Neural cell (in vitro differentiated cells): ENCODE measurements around the gene RHD. TPM values are rescaled to one million over a fixed set of nuclear protein-coding genes. Genes with fewer than 3 reads are reported as not detected.
"Not testable (repeated sequence)": the region's sequence is repeated elsewhere in the genome, so short reads cannot be mapped to it uniquely, and the experiment has no call there.

Experiments used
- H2AFZ ChIP-seq: fragments of 200-600, 300-800 bp; sonication (generic), shearing (Covaris generic); 2 replicates; pipeline ENCODE4 v1.6.0; 2014; ENCODE audit warnings: low read depth, mild to moderate bottlenecking, antibody characterized with exemption, low read length, moderate library complexity
- H3F3A ChIP-seq: fragments of 200-600 bp; shearing (Covaris generic); 2 replicates; pipeline ENCODE4 v1.6.1; 2016; ENCODE audit warnings: mild to moderate bottlenecking, moderate library complexity, mixed read lengths, antibody characterized with exemption, low read length; ENCODE audit not compliant: insufficient read depth, poor library complexity, severe bottlenecking
- H3K27ac ChIP-seq: fragments of 200-600, 300-800 bp; sonication (generic), shearing (Covaris generic); 2 replicates; pipeline ENCODE4 v1.5.1; 2014; ENCODE audit warnings: mild to moderate bottlenecking, low read length, moderate library complexity
- H3K27me3 ChIP-seq: fragments of 300-800, 200-600 bp; sonication (generic), shearing (Covaris generic); 2 replicates; pipeline ENCODE4 v1.6.0; 2014; ENCODE audit warnings: mild to moderate bottlenecking, low read depth, low read length, moderate library complexity; ENCODE audit not compliant: insufficient read depth
- H3K36me3 ChIP-seq: fragments of 300-800, 200-600 bp; sonication (generic), shearing (Covaris generic); 2 replicates; pipeline ENCODE4 v1.5.1; 2014; ENCODE audit warnings: mild to moderate bottlenecking, antibody characterized with exemption, low read length, moderate library complexity; ENCODE audit not compliant: insufficient read depth
- H3K4me2 ChIP-seq: fragments of 300-800, 200-600 bp; sonication (generic), shearing (Covaris generic); 2 replicates; pipeline ENCODE4 v1.6.0; 2014; ENCODE audit warnings: mild to moderate bottlenecking, low read length
- H3K4me3 ChIP-seq: fragments of 300-800, 200-600 bp; sonication (generic), shearing (Covaris generic); 2 replicates; pipeline ENCODE4 v1.5.1; 2014; ENCODE audit warnings: mild to moderate bottlenecking, low read length, moderate library complexity
- H3K79me2 ChIP-seq: fragments of 200-600 bp; shearing (Covaris generic); replicated peaks from 2 replicates; pipeline ENCODE4 v1.6.0; 2014; ENCODE audit warnings: mild to moderate bottlenecking, low read length, moderate library complexity; ENCODE audit not compliant: insufficient read depth
- H3K9ac ChIP-seq: fragments of 300-800, 200-600 bp; sonication (generic), shearing (Covaris generic); 2 replicates; pipeline ENCODE4 v1.6.1; 2016; ENCODE audit warnings: mild to moderate bottlenecking, low read length, mixed read lengths
- H3K9me2 ChIP-seq: fragments of 200-600 bp; shearing (Covaris generic); 2 replicates; pipeline ENCODE4 v1.6.1; 2016; ENCODE audit warnings: mild to moderate bottlenecking, low read length, mixed read lengths; ENCODE audit not compliant: insufficient read depth
- H3K9me3 ChIP-seq: fragments of 200-600, 300-800 bp; sonication (generic), shearing (Covaris generic); 2 replicates; pipeline ENCODE4 v1.6.1; 2016; ENCODE audit warnings: mild to moderate bottlenecking, mixed run types, low read length, moderate library complexity, mixed read lengths
- H4K20me1 ChIP-seq: fragments of 200-600 bp; shearing (Covaris generic); 2 replicates; pipeline ENCODE4 v1.6.1; 2016; ENCODE audit warnings: mild to moderate bottlenecking, mixed run types; ENCODE audit not compliant: insufficient read depth
- polyA plus RNA-seq: library from polyadenylated mRNA; depleted of rRNA; stranded (reverse); fragments of >200 nt; gene quantifications from 2 replicates; pipeline ENCODE4 v1.2.3, GENCODE V29; 2014

Gene RHD
- polyA plus RNA-seq, 1 donor from 2014 or later: not detected

DNA sequence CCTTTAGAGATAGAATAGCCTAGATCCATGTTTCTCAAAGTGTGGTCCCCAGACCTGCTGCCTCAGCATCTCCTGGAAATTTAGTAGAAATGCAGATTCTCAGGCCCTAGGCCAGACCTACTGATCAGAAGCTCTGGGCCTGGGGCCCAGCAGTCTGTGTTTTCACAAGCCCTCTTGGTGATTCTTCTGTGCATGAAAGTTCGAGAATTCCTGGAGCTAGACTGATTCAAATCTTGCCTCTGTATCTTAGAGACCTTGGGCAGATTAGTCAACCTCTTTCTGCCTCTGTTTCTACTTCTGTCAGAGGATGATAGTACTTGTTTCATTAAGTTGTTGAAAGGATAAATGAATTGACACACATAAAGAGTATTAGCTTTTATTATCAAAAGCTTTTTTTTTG is 5.0 kb downstream of the RHD start:
- H4K20me1 ChIP-seq, H3K4me3 ChIP-seq, H3K9me2 ChIP-seq, H3K36me3 ChIP-seq, H3K9me3 ChIP-seq, H3K27me3 ChIP-seq, H3K9ac ChIP-seq, H3K27ac ChIP-seq, H3F3A ChIP-seq, H2AFZ ChIP-seq, H3K79me2 ChIP-seq, H3K4me2 ChIP-seq: not testable (repeated sequence)

GRCh38 chr1:25278358-25278757 is 6.0 kb downstream of the RHD start:
- H3K9me2 ChIP-seq, H3K9ac ChIP-seq, H2AFZ ChIP-seq, H3K4me3 ChIP-seq, H4K20me1 ChIP-seq, H3K27me3 ChIP-seq, H3K27ac ChIP-seq, H3K4me2 ChIP-seq, H3F3A ChIP-seq, H3K9me3 ChIP-seq, H3K79me2 ChIP-seq, H3K36me3 ChIP-seq: not testable (repeated sequence)

- not testable (repeated sequence) for H3F3A ChIP-seq, H3K9me3 ChIP-seq, H3K79me2 ChIP-seq, H3K9me2 ChIP-seq, H3K27ac ChIP-seq, H3K27me3 ChIP-seq, H3K4me3 ChIP-seq, H2AFZ ChIP-seq, H3K9ac ChIP-seq, H3K4me2 ChIP-seq, H4K20me1 ChIP-seq, H3K36me3 ChIP-seq
These were observed 6.5 kb downstream of the RHD start for GRCh38 chr1:25278790-25279189.

DNA sequence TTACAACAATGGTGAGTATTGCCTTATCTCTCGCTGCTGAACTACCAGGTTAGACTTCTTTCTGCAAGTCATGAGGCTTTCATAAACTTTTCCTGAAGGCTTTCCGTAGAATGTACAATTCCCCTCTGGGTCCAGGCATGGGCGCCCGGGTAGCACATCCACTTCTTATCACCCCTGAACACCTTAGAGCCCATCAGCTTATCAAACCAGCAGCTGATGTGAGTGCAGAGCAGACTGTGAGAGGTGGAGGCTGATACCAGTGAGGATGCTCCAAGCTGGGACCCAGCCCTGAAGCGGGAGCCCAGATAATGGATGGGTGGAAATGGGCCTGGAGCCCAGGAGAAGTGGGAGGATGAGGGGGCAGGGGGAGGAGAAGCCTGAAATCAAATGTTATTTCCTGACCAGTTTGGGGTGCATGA is 7.4 kb downstream of the RHD start:
- not testable (repeated sequence) for H3K79me2 ChIP-seq, H3K27ac ChIP-seq, H2AFZ ChIP-seq, H4K20me1 ChIP-seq, H3K36me3 ChIP-seq, H3K9me2 ChIP-seq, H3F3A ChIP-seq, H3K4me2 ChIP-seq, H3K9me3 ChIP-seq, H3K9ac ChIP-seq, H3K27me3 ChIP-seq, H3K4me3 ChIP-seq

GRCh38 chr1:25285862-25286261 is 13.6 kb downstream of the RHD start:
- not testable (repeated sequence) for H3K4me2 ChIP-seq, H3K4me3 ChIP-seq, H3K27me3 ChIP-seq

GRCh38 chr1:25287164-25287563 is 14.9 kb downstream of the RHD start:
- H3K27ac ChIP-seq, H3K9me3 ChIP-seq, H3K9me2 ChIP-seq, H4K20me1 ChIP-seq, H3K79me2 ChIP-seq, H3K36me3 ChIP-seq, H3K4me3 ChIP-seq, H3K9ac ChIP-seq, H2AFZ ChIP-seq, H3K4me2 ChIP-seq, H3K27me3 ChIP-seq, H3F3A ChIP-seq: not testable (repeated sequence)

More at GRCh38 chr1:25285862-25286261, 13.6 kb downstream of the RHD start:
- not testable (repeated sequence) for H3K9ac ChIP-seq, H4K20me1 ChIP-seq, H3K79me2 ChIP-seq, H3F3A ChIP-seq, H2AFZ ChIP-seq, H3K9me2 ChIP-seq, H3K27ac ChIP-seq, H3K36me3 ChIP-seq, H3K9me3 ChIP-seq

- H3K4me3 ChIP-seq, H3K36me3 ChIP-seq, H3K27ac ChIP-seq: not testable (repeated sequence)
These were observed 16.3 kb downstream of the RHD start for GRCh38 chr1:25288573-25289101.

GRCh38 chr1:25290043-25290442 is 17.7 kb downstream of the RHD start:
- H3K27ac ChIP-seq, H3K9me3 ChIP-seq, H3K9ac ChIP-seq, H3K27me3 ChIP-seq, H3F3A ChIP-seq, H3K36me3 ChIP-seq, H2AFZ ChIP-seq, H3K4me2 ChIP-seq, H3K79me2 ChIP-seq, H3K9me2 ChIP-seq, H3K4me3 ChIP-seq, H4K20me1 ChIP-seq: not testable (repeated sequence)

More at GRCh38 chr1:25288573-25289101, 16.3 kb downstream of the RHD start:
- not testable (repeated sequence) for H4K20me1 ChIP-seq, H3K9ac ChIP-seq, H3K27me3 ChIP-seq, H2AFZ ChIP-seq, H3K9me3 ChIP-seq, H3K4me2 ChIP-seq, H3K9me2 ChIP-seq, H3K79me2 ChIP-seq, H3F3A ChIP-seq
